K562 (cell line): Measurements from ENCODE around the gene NLK. TPM values are rescaled to one million over a fixed set of nuclear protein-coding genes. Genes with fewer than 3 reads are reported as not detected.

Experiments
- polyA plus RNA-seq, 8 experiments: library from polyadenylated mRNA; depleted of rRNA in 4 of 8; stranded (reverse) in 5 of 8; unstranded in 3 of 8; fragments of >200 nt; fragmentation: Nextera tagmentation in 2 of 8; fragmentation: Illumina TruSeq in 1 of 8; extraction: Ambion mirVana in 2 of 8; extraction: Trizol in 1 of 8; gene quantifications; 2 replicates each; pipeline versions ENCODE4 v1.2.1 to v1.2.3, GENCODE V29; 2011 to 2014; ENCODE audit warnings: inconsistent platforms in 1 of 8, missing spikeins in 1 of 8
- small RNA-seq: library from RNA; depleted of rRNA; stranded (forward); fragments of <200 nt; gene quantifications from one replicate; pipeline ENCODE3, GENCODE V24; 2014
- total RNA-seq, 7 experiments: library from RNA; depleted of rRNA in 6 of 7; stranded (reverse); fragments of >200 nt in 6 of 7; fragmentation: Illumina TruSeq in 2 of 7; extraction: Trizol in 2 of 7; gene quantifications; 2 replicates each; pipeline versions ENCODE4 v1.2.1 to v1.2.3, GENCODE V29; 2011 to 2021; ENCODE audit warnings: low replicate concordance in 1 of 7

NLK gene
- total and polyA plus RNA-seq, 9 of the 15 experiments (the other 6 are each of a cell fraction or from before 2014, with no cell fraction given): 10.9 to 59.6 (median 26.7) TPM

Small RNAs within 50 kb of the gene (small RNA-seq; reads per million reads assigned to genes)
- gene RF00006 (not detected), gene RF00156 (not detected), gene RF00601 (not detected), gene RPS29P22 (not detected)

Other genes starting within 250 kb of the NLK start
- gene NOS2, start 242.1 kb upstream of the NLK start, total RNA-seq (2014; rRNA removed): not detected in 2 replicates
- gene NOS2, start 242.1 kb upstream of the NLK start, total RNA-seq (2014; rRNA removed; fragmentation: Illumina TruSeq; extraction: Trizol): not detected in 2 replicates
- gene NOS2, start 242.1 kb upstream of the NLK start, total RNA-seq (2015; rRNA removed; fragmentation: Illumina TruSeq; extraction: Trizol): not detected in 2 replicates
- not detected in 2 replicates for gene NOS2, start 242.1 kb upstream of the NLK start, total RNA-seq (2021)
- not detected in 2 replicates for gene NOS2, start 242.1 kb upstream of the NLK start, polyA plus RNA-seq (2011; rRNA removed)
- gene NOS2, start 242.1 kb upstream of the NLK start, polyA plus RNA-seq (2014; fragmentation: Illumina TruSeq; extraction: Trizol): not detected in 2 replicates
- not detected for gene NOS2, start 242.1 kb upstream of the NLK start, polyA plus RNA-seq (2014; fragmentation: Nextera tagmentation; extraction: Ambion mirVana)
- gene NOS2, start 242.1 kb upstream of the NLK start, polyA plus RNA-seq (2014; rRNA removed): not detected in 2 replicates
- 1.6 and 3.2 TPM in 2 replicates for gene LYRM9, start 149.3 kb upstream of the NLK start, total RNA-seq (2014; rRNA removed)
- gene LYRM9, start 149.3 kb upstream of the NLK start, total RNA-seq (2014; rRNA removed; fragmentation: Illumina TruSeq; extraction: Trizol): 0.89 and 0.98 TPM in 2 replicates
- 1.2 and 1.4 TPM in 2 replicates for gene LYRM9, start 149.3 kb upstream of the NLK start, total RNA-seq (2015; rRNA removed; fragmentation: Illumina TruSeq; extraction: Trizol)
- 1.1 and 1.8 TPM in 2 replicates for gene LYRM9, start 149.3 kb upstream of the NLK start, total RNA-seq (2021)
- gene LYRM9, start 149.3 kb upstream of the NLK start, polyA plus RNA-seq (2011; rRNA removed): 4.1 and 4.7 TPM in 2 replicates
- gene LYRM9, start 149.3 kb upstream of the NLK start, polyA plus RNA-seq (2014; fragmentation: Illumina TruSeq; extraction: Trizol): 1.3 and 1.9 TPM in 2 replicates
- gene LYRM9, start 149.3 kb upstream of the NLK start, polyA plus RNA-seq (2014; fragmentation: Nextera tagmentation; extraction: Ambion mirVana): 1 to 10 TPM; 1.0 to 1.8 TPM
- gene LYRM9, start 149.3 kb upstream of the NLK start, polyA plus RNA-seq (2014; rRNA removed): 2.7 and 3.3 TPM in 2 replicates